ENCODE data around the gene RAD51B.

RAD51B gene

GRCh38 chr14:68576496-68577244, 757.1 kb downstream of the RAD51B start:
- FAIRE-seq = no peak
- no peak for TF ChIP-seq CTCF (IDR thresholded peaks at IDR 0.05; ENCODE audit: insufficient read depth, missing control alignments)
- no peak for DNase-seq (ENCODE audit: insufficient read length, low spot score)

GRCh38 chr14:68577802-68578541, 758.4 kb downstream of the RAD51B start:
- FAIRE-seq (no peak), DNase-seq (ENCODE audit: insufficient read length, low spot score) (no peak)
- no peak for TF ChIP-seq CTCF (IDR thresholded peaks at IDR 0.05; ENCODE audit: insufficient read depth, missing control alignments)

- DNase-seq (ENCODE audit: insufficient read length, low spot score) (no peak), FAIRE-seq (no peak)
- no peak for TF ChIP-seq CTCF (IDR thresholded peaks at IDR 0.05; ENCODE audit: insufficient read depth, missing control alignments)
These were observed 759.0 kb downstream of the RAD51B start for GRCh38 chr14:68578597-68578996.

GRCh38 chr14:68580096-68580645, 760.6 kb downstream of the RAD51B start:
- DNase-seq (ENCODE audit: insufficient read length, low spot score) (no peak), FAIRE-seq (no peak)

GRCh38 chr14:68580671-68581070, 761.1 kb downstream of the RAD51B start:
- DNase-seq (ENCODE audit: insufficient read length, low spot score) = no peak
- no peak for TF ChIP-seq CTCF (IDR thresholded peaks at IDR 0.05; ENCODE audit: insufficient read depth, missing control alignments)
- no peak for FAIRE-seq

More at GRCh38 chr14:68580096-68580645, 760.6 kb downstream of the RAD51B start:
- no peak for TF ChIP-seq CTCF (IDR thresholded peaks at IDR 0.05; ENCODE audit: insufficient read depth, missing control alignments)

GRCh38 chr14:68583548-68584280, 764.1 kb downstream of the RAD51B start:
- no peak for DNase-seq (ENCODE audit: insufficient read length, low spot score)
- no peak for FAIRE-seq
- TF ChIP-seq CTCF (IDR thresholded peaks at IDR 0.05; ENCODE audit: insufficient read depth, missing control alignments) = no peak
